Trophoblast cell (in vitro differentiated cells and primary cell): ENCODE measurements around the gene SEC31B.

ENCODE experiments used
- DNase-seq, 2 donors: peaks; one replicate each; pipeline ENCODE4 v3.0.0-alpha.2; 2016
- H2AFZ ChIP-seq: 2 replicates; pipeline ENCODE4 v1.6.1; 2013; ENCODE audit warnings: low read length, moderate library complexity, mild to moderate bottlenecking; ENCODE audit not compliant: insufficient read depth, poor library complexity
- H2AK5ac ChIP-seq: 2 replicates; pipeline ENCODE4 v1.6.1; 2013; ENCODE audit warnings: mild to moderate bottlenecking, low read length
- H2BK120ac ChIP-seq: 2 replicates; pipeline ENCODE4 v1.6.1; 2013; ENCODE audit warnings: low read length, mild to moderate bottlenecking, moderate library complexity; ENCODE audit not compliant: insufficient read depth, poor library complexity
- H2BK12ac ChIP-seq: 2 replicates; pipeline ENCODE4 v1.6.1; 2013; ENCODE audit warnings: mild to moderate bottlenecking, low read length, moderate library complexity
- H2BK5ac ChIP-seq: 2 replicates; pipeline ENCODE4 v1.6.1; 2013; ENCODE audit warnings: low read length, low read depth, moderate library complexity, mild to moderate bottlenecking; ENCODE audit not compliant: poor library complexity
- H3K14ac ChIP-seq: 2 replicates; pipeline ENCODE4 v1.6.1; 2013; ENCODE audit warnings: mild to moderate bottlenecking, low read length
- H3K18ac ChIP-seq: 2 replicates; pipeline ENCODE4 v1.6.1; 2013; ENCODE audit warnings: mild to moderate bottlenecking, low read length
- H3K23ac ChIP-seq: 2 replicates; pipeline ENCODE4 v1.6.1; 2013; ENCODE audit warnings: low read length
- H3K27ac ChIP-seq: 2 replicates; pipeline ENCODE4 v1.5.1; 2013; ENCODE audit warnings: low read depth, mild to moderate bottlenecking, inconsistent platforms, low read length, moderate library complexity
- H3K27me3 ChIP-seq: 2 replicates; pipeline ENCODE4 v1.6.1; 2013; ENCODE audit warnings: inconsistent platforms, mild to moderate bottlenecking, low read length, moderate library complexity; ENCODE audit not compliant: insufficient read depth
- H3K36me3 ChIP-seq, 2 experiments: 1 replicate in 1 of 2; 2 replicates in 1 of 2; pipeline ENCODE4 v1.6.1; 2013; ENCODE audit warnings: low read length in 2 of 2, mild to moderate bottlenecking in 2 of 2, moderate library complexity in 1 of 2; ENCODE audit not compliant: insufficient read depth in 2 of 2, control insufficient read depth in 1 of 2
- H3K4ac ChIP-seq: 2 replicates; pipeline ENCODE4 v1.6.1; 2013; ENCODE audit warnings: low read depth, mild to moderate bottlenecking, low read length, moderate library complexity
- H3K4me1 ChIP-seq, 2 experiments: 1 replicate in 1 of 2; 2 replicates in 1 of 2; pipeline ENCODE4 v1.6.1; 2013; ENCODE audit warnings: low read length in 2 of 2, mild to moderate bottlenecking in 2 of 2, moderate library complexity in 1 of 2; ENCODE audit not compliant: insufficient read depth in 2 of 2, control insufficient read depth in 1 of 2
- H3K4me2 ChIP-seq: 2 replicates; pipeline ENCODE4 v1.6.1; 2013; ENCODE audit warnings: inconsistent platforms, mild to moderate bottlenecking, low read length, moderate library complexity
- H3K4me3 ChIP-seq: 2 replicates; pipeline ENCODE4 v1.5.1; 2013; ENCODE audit warnings: mild to moderate bottlenecking, low read depth, low read length, inconsistent platforms
- H3K79me1 ChIP-seq: one replicate; pipeline ENCODE4 v1.6.1; 2013; ENCODE audit warnings: low read length
- H3K79me2 ChIP-seq: 2 replicates; pipeline ENCODE4 v1.6.1; 2013; ENCODE audit warnings: low read length, mild to moderate bottlenecking; ENCODE audit not compliant: control insufficient read depth, insufficient read depth, poor library complexity
- H3K9ac ChIP-seq: 2 replicates; pipeline ENCODE4 v1.6.1; 2013; ENCODE audit warnings: mild to moderate bottlenecking, low read length
- H3K9me3 ChIP-seq: 2 replicates; pipeline ENCODE4 v1.6.1; 2013; ENCODE audit warnings: low read depth, mild to moderate bottlenecking, control low read depth, inconsistent platforms, low read length; ENCODE audit not compliant: insufficient read depth
- H4K12ac ChIP-seq: 2 replicates; pipeline ENCODE4 v1.6.1; 2013; ENCODE audit warnings: low read depth, mild to moderate bottlenecking, low read length, moderate library complexity
- H4K8ac ChIP-seq: 2 replicates; pipeline ENCODE4 v1.6.1; 2013; ENCODE audit warnings: low read depth, mild to moderate bottlenecking, low read length, moderate library complexity
- H4K91ac ChIP-seq: one replicate; pipeline ENCODE4 v1.6.1; 2013; ENCODE audit warnings: low read depth, mild to moderate bottlenecking, low read length, moderate library complexity
- WGBS: extraction: QIAGEN DNeasy Blood & Tissue Kit; methylation state at CpG from one replicate; pipeline ENCODE4 v1.1.7; 2013; ENCODE audit warnings: missing lambda C conversion rate; ENCODE audit not compliant: insufficient read length, insufficient coverage; ENCODE audit errors: extremely low coverage; 5-methylcytosine and 5-hydroxymethylcytosine counted together

The SEC31B gene

GRCh38 chr10:100479037-100479436 lies 40.6 kb downstream of the SEC31B start:
- Histone ChIP-seq H2AFZ (no peak overlapping the region), H3K27me3 (peaks cover 9% of the 10 kb centered on the region), H3K4me1 (peaks cover 11 to 13% of the 10 kb centered on the region in 2 experiments), H3K79me1 (no peaks in the 10 kb centered on the region), H4K12ac (no peak overlapping the region), H2BK5ac (no peak overlapping the region), H3K9me3 (no peaks in the 10 kb centered on the region), H2BK120ac (no peak overlapping the region), H3K4me2 (no peak overlapping the region), H3K23ac (no peak overlapping the region), H3K14ac (no peak overlapping the region), H3K18ac (no peak overlapping the region), H3K4ac (no peak overlapping the region), H3K79me2 (no peaks in the 10 kb centered on the region), H3K9ac (no peak overlapping the region), H4K91ac (no peak overlapping the region), H2AK5ac (no peak overlapping the region), H3K4me3 (no peak overlapping the region), H2BK12ac (no peak overlapping the region), H3K36me3 (no peaks in the 10 kb centered on the region), H4K8ac (no peak overlapping the region), H3K27ac (no peak overlapping the region)
- DNase-seq: no peak
- no CpG with 5 or more reads among the region's 4 CpGs for WGBS

GRCh38 chr10:100477970-100478369 lies 41.7 kb downstream of the SEC31B start:
- no peak overlapping the region for H3K14ac ChIP-seq
- DNase-seq: no peak
- no peak overlapping the region for H2AFZ ChIP-seq
- H4K91ac ChIP-seq: no peak overlapping the region
- H3K23ac ChIP-seq: no peak overlapping the region
- WGBS: no CpG with 5 or more reads among the region's 5 CpGs
- no peak overlapping the region for H2BK5ac ChIP-seq
- H3K18ac ChIP-seq: no peak overlapping the region
- no peaks in the 10 kb centered on the region for H3K36me3 ChIP-seq
- H3K4me1 ChIP-seq: peaks cover 11 to 13% of the 10 kb centered on the region in 2 experiments
- no peak overlapping the region for H2AK5ac ChIP-seq
- H2BK120ac ChIP-seq: no peak overlapping the region
- no peaks in the 10 kb centered on the region for H3K79me1 ChIP-seq
- H3K79me2 ChIP-seq: no peaks in the 10 kb centered on the region
- no peaks in the 10 kb centered on the region for H3K9me3 ChIP-seq
- H3K27ac ChIP-seq: no peak overlapping the region
- no peak overlapping the region for H4K8ac ChIP-seq
- no peak overlapping the region for H3K9ac ChIP-seq
- H3K4ac ChIP-seq: no peak overlapping the region
- no peak overlapping the region for H3K4me2 ChIP-seq
- H2BK12ac ChIP-seq: no peak overlapping the region
- no peak overlapping the region for H4K12ac ChIP-seq
- no peak overlapping the region for H3K4me3 ChIP-seq
- peaks cover 6% of the 10 kb centered on the region for H3K27me3 ChIP-seq

- no peak overlapping the region for H3K27ac ChIP-seq
- no peaks in the 10 kb centered on the region for H3K79me1 ChIP-seq
- no peak overlapping the region for H4K12ac ChIP-seq
- H3K9ac ChIP-seq: no peak overlapping the region
- H3K4ac ChIP-seq: no peak overlapping the region
- no peaks in the 10 kb centered on the region for H3K36me3 ChIP-seq
- H4K91ac ChIP-seq: no peak overlapping the region
- no peaks in the 10 kb centered on the region for H3K27me3 ChIP-seq
- no peak overlapping the region for H4K8ac ChIP-seq
- H3K79me2 ChIP-seq: no peaks in the 10 kb centered on the region
- H3K4me1 ChIP-seq: no peaks in the 10 kb centered on the region
- H2BK120ac ChIP-seq: no peak overlapping the region
- H3K4me3 ChIP-seq: no peak overlapping the region
- no peak overlapping the region for H3K14ac ChIP-seq
- no peak overlapping the region for H2BK12ac ChIP-seq
- H3K18ac ChIP-seq: no peak overlapping the region
- no peak overlapping the region for H2AFZ ChIP-seq
- no peak overlapping the region for H2BK5ac ChIP-seq
- peak in 1 of 2 donors; percentile 20 for DNase-seq
- no peak overlapping the region for H3K4me2 ChIP-seq
- WGBS: 100% methylated on average over 1 of the region's 3 CpGs
- H3K23ac ChIP-seq: no peak overlapping the region
- H2AK5ac ChIP-seq: no peak overlapping the region
- no peaks in the 10 kb centered on the region for H3K9me3 ChIP-seq
Observed at GRCh38 chr10:100470367-100470766, 49.3 kb downstream of the SEC31B start.

- Histone ChIP-seq H3K4me3 (no peak overlapping the region), H4K8ac (no peak overlapping the region), H3K9ac (no peak overlapping the region), H2BK120ac (no peak overlapping the region), H3K27ac (no peak overlapping the region), H3K79me2 (no peaks in the 10 kb centered on the region), H3K4me2 (no peak overlapping the region), H3K4ac (no peak overlapping the region), H3K18ac (no peak overlapping the region), H2AK5ac (no peak overlapping the region), H3K36me3 (no peaks in the 10 kb centered on the region), H4K12ac (no peak overlapping the region), H2AFZ (no peak overlapping the region), H3K14ac (no peak overlapping the region), H2BK12ac (no peak overlapping the region), H4K91ac (no peak overlapping the region), H3K27me3 (no peaks in the 10 kb centered on the region), H3K4me1 (no peaks in the 10 kb centered on the region), H3K23ac (peak overlapping the region; percentile 98), H2BK5ac (no peak overlapping the region), H3K79me1 (no peaks in the 10 kb centered on the region), H3K9me3 (no peaks in the 10 kb centered on the region)
- no CpG with 5 or more reads among the region's 1 CpG for WGBS
- peak; percentile 62 to 65 for DNase-seq
Observed at GRCh38 chr10:100469756-100470155, 49.9 kb downstream of the SEC31B start.
